HL-60 (cell line): Measurements from ENCODE around the gene MAPK10.
"Not testable (repeated sequence)": the region's sequence is repeated elsewhere in the genome, so short reads cannot be mapped to it uniquely, and the experiment has no call there.

ENCODE experiments used
- DNase-seq, 2 experiments: peaks; one replicate each; pipeline ENCODE4 v3.0.0-alpha.2; 2010 to 2020; ENCODE audit warnings: low read depth in 1 of 2, low spot score in 1 of 2
- H3K27ac ChIP-seq: fragments of 250-450 bp; sonication (Bioruptor Pico); replicated peaks from 2 replicates; pipeline ENCODE4 v1.5.1; 2020; ENCODE audit warnings: mild to moderate bottlenecking, moderate library complexity
- H3K27me3 ChIP-seq: fragments of 250-450 bp; sonication (Bioruptor Pico); 2 replicates; pipeline ENCODE4 v1.5.1; 2021; ENCODE audit warnings: mild to moderate bottlenecking, moderate library complexity; ENCODE audit not compliant: insufficient read depth, poor library complexity, severe bottlenecking
- H3K4me3 ChIP-seq: replicated peaks from 2 replicates; pipeline ENCODE4 v1.5.1; 2011; ENCODE audit warnings: mild to moderate bottlenecking, control low read depth, low read length; ENCODE audit not compliant: insufficient read depth
- CTCF ChIP-seq: IDR thresholded peaks from one replicate; pipeline ENCODE4 v1.5.1; 2011; ENCODE audit warnings: low read length, control low read depth, inconsistent platforms; ENCODE audit not compliant: insufficient read depth
- GABPA ChIP-seq: IDR thresholded peaks from 2 replicates; pipeline ENCODE4 v1.6.1; 2012; ENCODE audit warnings: low read depth
- POLR2AphosphoS5 ChIP-seq: IDR thresholded peaks from 2 replicates; pipeline ENCODE4 v1.6.1; 2012; ENCODE audit warnings: low read depth
- REST ChIP-seq: IDR thresholded peaks from 2 replicates; pipeline ENCODE4 v1.6.1; 2012; ENCODE audit warnings: low read depth; ENCODE audit not compliant: insufficient replicate concordance
- SPI1 ChIP-seq: IDR thresholded peaks from 2 replicates; pipeline ENCODE4 v1.6.1; 2012; ENCODE audit warnings: low read depth, mild to moderate bottlenecking, borderline replicate concordance

MAPK10 gene

GRCh38 chr4:85965529-85965928 lies 394.3 kb downstream of the MAPK10 start:
- no peak overlapping the region for H3K4me3 ChIP-seq
- no peak for DNase-seq
- H3K27me3 ChIP-seq: no peaks in the 10 kb centered on the region
- H3K27ac ChIP-seq: no peak overlapping the region
- TF ChIP-seq REST: no peak
- no peak for TF ChIP-seq GABPA
- TF ChIP-seq SPI1: no peak
- no peak for TF ChIP-seq CTCF
- no peak for TF ChIP-seq POLR2AphosphoS5

- not testable (repeated sequence) for H3K27me3 ChIP-seq
These were observed 394.8 kb downstream of the MAPK10 start for GRCh38 chr4:85965017-85965416.

GRCh38 chr4:85964298-85964697 lies 395.6 kb downstream of the MAPK10 start:
- Histone ChIP-seq H3K4me3 (no peak overlapping the region), H3K27me3 (no peaks in the 10 kb centered on the region), H3K27ac (no peak overlapping the region)
- no peak for DNase-seq
- TF ChIP-seq POLR2AphosphoS5 (no peak), SPI1 (no peak), REST (no peak), CTCF (no peak), GABPA (no peak)

More at GRCh38 chr4:85965017-85965416, 394.8 kb downstream of the MAPK10 start:
- not testable (repeated sequence) for DNase-seq, H3K4me3 ChIP-seq, H3K27ac ChIP-seq

GRCh38 chr4:85963231-85963630 lies 396.6 kb downstream of the MAPK10 start:
- DNase-seq: no peak
- Histone ChIP-seq H3K4me3 (no peak overlapping the region), H3K27ac (no peak overlapping the region), H3K27me3 (no peaks in the 10 kb centered on the region)
- TF ChIP-seq GABPA (no peak), REST (no peak), CTCF (no peak), SPI1 (no peak), POLR2AphosphoS5 (no peak)
